Measurements from ENCODE around the gene LEMD1.

The LEMD1 gene

DNA sequence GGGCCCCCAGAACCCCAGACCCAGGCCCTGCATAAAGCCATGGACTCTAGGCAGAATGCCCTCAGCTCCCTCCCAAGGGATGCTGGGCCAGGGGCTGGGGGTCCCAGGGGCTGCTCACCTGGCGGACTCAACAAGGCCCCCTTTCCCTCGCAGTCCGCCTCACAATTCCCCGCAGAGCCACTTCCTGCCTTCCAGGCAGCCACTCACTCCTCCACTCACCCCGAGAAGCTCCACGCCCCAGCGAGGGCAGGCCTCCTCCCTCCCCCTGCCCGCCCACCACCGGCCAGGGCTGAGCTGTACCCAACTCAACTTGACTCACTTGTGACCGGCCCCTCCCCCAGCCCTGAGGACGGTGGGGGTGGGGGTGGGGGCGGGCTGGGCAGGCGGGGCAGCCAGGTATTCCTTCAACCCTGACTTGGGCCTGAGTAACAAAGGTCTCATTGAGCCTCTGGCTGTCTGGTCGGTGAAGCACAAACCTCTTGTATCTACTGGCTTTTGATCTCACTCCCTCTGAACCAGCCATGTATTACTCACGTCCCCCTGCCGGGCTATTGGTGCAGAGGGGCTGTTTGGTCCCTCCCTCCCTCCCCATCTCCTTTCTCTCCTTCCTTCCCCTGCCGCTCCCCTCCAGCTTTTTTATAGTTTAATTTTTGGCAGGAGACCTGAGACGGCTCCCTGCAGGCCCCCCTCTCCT is 28.0 kb upstream of the LEMD1 start:
- Histone ChIP-seq H3K27me3 (replicated peaks; ENCODE audit: control insufficient read depth, insufficient read depth, low read length) (peaks cover 3% of the 10 kb centered on the region; the same call in 1 of the 2 replicates), H3K36me3 (ENCODE audit: control insufficient read depth, insufficient read depth, low read length) (no peaks in the 10 kb centered on the region)
- no peak for DNase-seq (ENCODE audit: extremely low read depth, insufficient read length)

DNA sequence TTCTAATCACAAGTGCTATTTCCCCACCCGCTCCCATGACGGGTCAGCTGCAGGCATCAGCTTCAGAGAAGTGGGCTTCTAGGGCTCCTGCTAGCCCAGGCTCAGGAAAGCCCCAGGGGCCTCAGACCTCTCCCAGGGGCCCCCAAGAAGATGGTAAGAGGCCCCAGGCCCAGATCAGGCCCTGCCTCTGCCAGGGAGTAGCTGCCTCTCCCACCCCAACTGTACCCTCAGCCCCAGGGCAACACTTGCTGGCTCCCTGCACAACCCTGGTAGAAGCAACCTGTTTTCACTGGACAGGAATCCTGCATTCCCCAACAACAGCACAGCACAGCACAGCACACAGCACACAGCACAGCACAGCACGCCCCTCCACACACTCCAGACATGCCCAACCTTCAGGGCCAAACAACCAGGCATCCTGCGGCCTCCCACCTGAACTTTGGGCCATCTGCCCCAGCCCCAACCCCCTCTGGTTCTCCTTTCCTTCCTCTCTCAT is 27.4 kb upstream of the LEMD1 start:
- TF ChIP-seq, protein P1, sequence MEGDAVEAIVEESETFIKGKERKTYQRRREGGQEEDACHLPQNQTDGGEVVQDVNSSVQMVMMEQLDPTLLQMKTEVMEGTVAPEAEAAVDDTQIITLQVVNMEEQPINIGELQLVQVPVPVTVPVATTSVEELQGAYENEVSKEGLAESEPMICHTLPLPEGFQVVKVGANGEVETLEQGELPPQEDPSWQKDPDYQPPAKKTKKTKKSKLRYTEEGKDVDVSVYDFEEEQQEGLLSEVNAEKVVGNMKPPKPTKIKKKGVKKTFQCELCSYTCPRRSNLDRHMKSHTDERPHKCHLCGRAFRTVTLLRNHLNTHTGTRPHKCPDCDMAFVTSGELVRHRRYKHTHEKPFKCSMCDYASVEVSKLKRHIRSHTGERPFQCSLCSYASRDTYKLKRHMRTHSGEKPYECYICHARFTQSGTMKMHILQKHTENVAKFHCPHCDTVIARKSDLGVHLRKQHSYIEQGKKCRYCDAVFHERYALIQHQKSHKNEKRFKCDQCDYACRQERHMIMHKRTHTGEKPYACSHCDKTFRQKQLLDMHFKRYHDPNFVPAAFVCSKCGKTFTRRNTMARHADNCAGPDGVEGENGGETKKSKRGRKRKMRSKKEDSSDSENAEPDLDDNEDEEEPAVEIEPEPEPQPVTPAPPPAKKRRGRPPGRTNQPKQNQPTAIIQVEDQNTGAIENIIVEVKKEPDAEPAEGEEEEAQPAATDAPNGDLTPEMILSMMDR (IDR thresholded peaks at IDR 0.05; ENCODE audit: insufficient read depth, low read length, poor library complexity, severe bottlenecking): no peak
- no peak for DNase-seq (ENCODE audit: extremely low read depth, insufficient read length)
- H3K27me3 ChIP-seq (replicated peaks; ENCODE audit: control insufficient read depth, insufficient read depth, low read length): peaks cover 1% of the 10 kb centered on the region; the same call in 1 of the 2 replicates
- no peaks in the 10 kb centered on the region for H3K36me3 ChIP-seq (ENCODE audit: control insufficient read depth, insufficient read depth, low read length)
- no peak overlapping the region for H3K4me3 ChIP-seq (replicated peaks; ENCODE audit: low read depth, low read length)

More for the DNA sequence above, 28.0 kb upstream of the LEMD1 start:
- TF ChIP-seq, protein P1 (IDR thresholded peaks at IDR 0.05; ENCODE audit: insufficient read depth, low read length, poor library complexity, severe bottlenecking): no peak
- no peak overlapping the region for H3K4me3 ChIP-seq (replicated peaks; ENCODE audit: low read depth, low read length)

DNA sequence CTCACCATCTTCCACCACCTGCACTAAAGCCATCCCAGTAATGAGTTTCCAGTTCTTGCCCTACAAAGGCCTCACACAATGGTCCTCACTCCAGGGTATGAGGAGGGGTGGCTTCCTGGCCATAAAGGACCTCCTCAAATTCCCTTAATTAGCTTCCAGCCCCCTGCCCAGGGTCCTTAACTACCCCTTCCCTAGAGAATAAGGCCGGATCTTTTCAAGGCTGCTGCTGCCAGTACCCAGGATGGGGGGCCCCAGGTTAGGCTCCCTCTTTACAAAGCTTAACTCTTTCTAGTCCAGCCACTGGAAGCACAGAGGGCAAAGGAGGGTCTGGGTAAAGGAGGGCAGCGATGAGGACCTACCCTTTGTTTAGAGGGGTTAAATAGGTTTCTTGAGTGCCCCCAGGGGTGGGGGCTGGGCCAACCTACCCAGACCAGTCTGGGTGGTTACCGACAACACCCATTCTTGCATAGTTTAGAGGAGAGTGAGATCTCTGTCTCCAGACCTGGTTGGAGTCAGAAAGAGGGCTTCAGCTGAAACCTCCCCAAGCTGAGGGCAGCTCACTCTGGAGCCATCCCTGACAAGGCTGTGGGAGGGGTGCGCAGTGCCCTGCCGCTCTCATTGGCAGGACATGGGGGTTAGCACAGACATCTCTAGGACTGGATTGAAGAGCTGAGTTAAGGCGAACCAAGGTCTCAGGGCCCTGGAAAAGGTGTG is 26.8 kb upstream of the LEMD1 start:
- Histone ChIP-seq H3K36me3 (ENCODE audit: control insufficient read depth, insufficient read depth, low read length) (no peaks in the 10 kb centered on the region), H3K27me3 (replicated peaks; ENCODE audit: control insufficient read depth, insufficient read depth, low read length) (peaks cover 1% of the 10 kb centered on the region; the same call in 1 of the 2 replicates), H3K4me3 (replicated peaks; ENCODE audit: low read depth, low read length) (no peak overlapping the region)
- DNase-seq (ENCODE audit: extremely low read depth, insufficient read length): no peak
- TF ChIP-seq, protein P1 (IDR thresholded peaks at IDR 0.05; ENCODE audit: insufficient read depth, low read length, poor library complexity, severe bottlenecking): no peak

DNA sequence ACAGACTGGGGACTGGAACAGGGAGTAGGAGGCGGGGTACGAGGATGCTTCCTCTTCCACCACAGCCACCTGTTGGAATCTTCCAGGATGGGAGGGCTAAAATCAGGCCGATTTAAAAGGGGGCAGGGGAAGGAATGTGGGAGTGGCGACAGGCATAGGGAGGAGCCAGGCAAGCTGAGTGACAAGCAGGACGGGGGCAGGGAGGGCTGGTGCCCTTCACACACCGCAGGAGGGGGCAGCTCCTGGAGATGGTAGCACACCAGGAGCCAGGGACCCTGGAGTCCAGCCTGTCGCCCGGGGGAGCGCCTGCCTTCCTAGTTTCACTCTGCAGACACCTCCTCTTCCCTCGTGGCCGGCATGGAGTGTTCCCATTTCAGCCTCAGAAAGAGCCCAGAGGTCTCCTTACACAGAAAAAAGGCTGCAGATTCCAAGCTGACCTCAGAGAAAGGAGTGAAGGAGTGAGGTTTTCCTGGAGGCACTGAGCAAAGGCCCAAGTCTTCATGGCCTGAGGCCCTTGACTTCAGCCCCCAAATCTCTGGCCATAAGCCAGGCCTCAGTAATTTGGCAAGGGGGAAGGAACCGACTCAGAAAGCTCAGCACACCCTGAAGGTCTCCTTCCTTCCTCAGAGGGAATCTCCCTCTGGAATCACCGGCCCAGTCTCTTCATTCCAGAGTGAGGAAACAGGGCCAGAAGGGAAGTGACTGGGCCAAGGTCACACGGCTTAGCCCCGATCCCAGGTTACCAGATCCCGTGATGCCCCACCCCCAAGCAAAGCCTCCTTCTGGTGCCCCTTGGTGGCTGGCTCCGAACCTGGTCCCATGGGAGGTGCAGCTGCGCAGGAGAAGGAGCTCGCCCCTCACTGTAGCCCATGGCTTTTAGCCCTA is 25.8 kb upstream of the LEMD1 start:
- Histone ChIP-seq H3K36me3 (ENCODE audit: control insufficient read depth, insufficient read depth, low read length) (no peaks in the 10 kb centered on the region), H3K27me3 (replicated peaks; ENCODE audit: control insufficient read depth, insufficient read depth, low read length) (no peaks in the 10 kb centered on the region; the same call in 1 of the 2 replicates), H3K4me3 (replicated peaks; ENCODE audit: low read depth, low read length) (no peak overlapping the region)
- DNase-seq (ENCODE audit: extremely low read depth, insufficient read length): no peak
- TF ChIP-seq, protein P1 (IDR thresholded peaks at IDR 0.05; ENCODE audit: insufficient read depth, low read length, poor library complexity, severe bottlenecking): no peak

DNA sequence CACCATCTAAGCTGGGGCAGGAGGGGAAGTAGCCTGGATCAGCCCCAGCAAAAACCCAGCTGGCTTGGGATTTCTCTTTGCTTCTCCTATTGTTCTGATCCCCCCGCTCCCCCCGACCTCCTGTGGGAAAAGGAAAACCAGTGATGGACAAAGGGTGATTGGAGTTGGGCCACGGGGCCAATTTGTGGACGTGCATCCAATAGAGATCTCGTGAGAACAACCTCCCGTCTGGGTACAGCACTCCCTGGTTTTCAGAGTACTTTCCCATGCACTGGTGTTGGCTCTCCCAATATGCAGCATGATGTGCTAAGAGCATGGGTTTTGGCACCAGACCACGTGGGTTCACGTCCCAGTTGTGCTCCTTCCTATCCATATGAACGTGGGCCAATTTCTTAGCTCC is 25.0 kb upstream of the LEMD1 start:
- no peaks in the 10 kb centered on the region for H3K36me3 ChIP-seq (ENCODE audit: control insufficient read depth, insufficient read depth, low read length)
- TF ChIP-seq, protein P1 (IDR thresholded peaks at IDR 0.05; ENCODE audit: insufficient read depth, low read length, poor library complexity, severe bottlenecking): no peak
- no peaks in the 10 kb centered on the region; the same call in 1 of the 2 replicates for H3K27me3 ChIP-seq (replicated peaks; ENCODE audit: control insufficient read depth, insufficient read depth, low read length)
- no peak for DNase-seq (ENCODE audit: extremely low read depth, insufficient read length)
- H3K4me3 ChIP-seq (replicated peaks; ENCODE audit: low read depth, low read length): no peak overlapping the region
